HG03442 (cell line): ENCODE measurements around the gene ASB1.
A peak's percentile ranks its signal among the peaks of the same experiment; 100 is the strongest.

Source experiments
- ATAC-seq: cut with Tn5 transposase; IDR thresholded peaks from one replicate; pipeline ENCODE4 v1.9.1; 2021; ENCODE audit warnings: mild to moderate bottlenecking, moderate library complexity; ENCODE audit not compliant: unreplicated experiment

The ASB1 gene

DNA sequence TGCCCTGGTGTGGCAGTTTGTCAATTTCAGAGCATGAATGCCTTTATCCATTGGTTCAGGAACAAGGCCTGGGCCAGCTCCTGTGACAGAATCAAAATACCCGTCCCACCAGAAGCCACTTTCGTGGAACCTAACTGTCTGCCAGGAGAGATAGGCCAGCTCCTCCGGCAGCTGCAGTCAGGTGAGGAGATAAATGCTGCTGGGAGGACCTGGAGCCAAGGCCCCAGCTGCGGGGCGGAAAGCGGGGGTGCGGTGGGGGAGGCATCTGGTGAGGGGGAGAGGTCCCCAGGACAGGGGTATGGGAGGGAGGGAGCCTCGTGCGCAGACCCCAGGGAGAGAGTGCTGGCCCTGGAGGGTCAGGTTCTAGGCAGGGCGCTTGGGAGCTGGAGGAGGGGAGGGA lies 4.4 kb upstream of the ASB1 start:
- no peak for ATAC-seq

DNA sequence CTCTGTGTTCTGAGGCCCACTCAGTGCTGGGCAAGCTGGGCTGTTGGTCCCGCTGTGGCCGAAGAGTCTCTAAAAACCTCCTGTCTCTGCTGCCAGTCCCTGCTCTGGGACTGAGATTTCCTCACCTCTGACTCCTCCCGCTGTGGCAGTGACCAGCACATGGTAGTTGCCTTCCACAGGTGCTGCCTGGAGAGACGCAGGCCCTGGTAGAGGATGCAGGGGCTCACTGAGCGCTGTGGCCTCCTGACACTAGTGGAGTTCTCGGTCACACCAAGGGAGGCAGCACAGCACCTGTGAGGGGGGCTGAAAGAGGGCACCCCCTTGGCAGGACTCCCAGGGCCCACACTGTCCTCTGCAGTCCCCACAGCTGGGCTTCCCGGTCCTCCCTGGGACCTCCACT lies 3.8 kb upstream of the ASB1 start:
- ATAC-seq: no peak

DNA sequence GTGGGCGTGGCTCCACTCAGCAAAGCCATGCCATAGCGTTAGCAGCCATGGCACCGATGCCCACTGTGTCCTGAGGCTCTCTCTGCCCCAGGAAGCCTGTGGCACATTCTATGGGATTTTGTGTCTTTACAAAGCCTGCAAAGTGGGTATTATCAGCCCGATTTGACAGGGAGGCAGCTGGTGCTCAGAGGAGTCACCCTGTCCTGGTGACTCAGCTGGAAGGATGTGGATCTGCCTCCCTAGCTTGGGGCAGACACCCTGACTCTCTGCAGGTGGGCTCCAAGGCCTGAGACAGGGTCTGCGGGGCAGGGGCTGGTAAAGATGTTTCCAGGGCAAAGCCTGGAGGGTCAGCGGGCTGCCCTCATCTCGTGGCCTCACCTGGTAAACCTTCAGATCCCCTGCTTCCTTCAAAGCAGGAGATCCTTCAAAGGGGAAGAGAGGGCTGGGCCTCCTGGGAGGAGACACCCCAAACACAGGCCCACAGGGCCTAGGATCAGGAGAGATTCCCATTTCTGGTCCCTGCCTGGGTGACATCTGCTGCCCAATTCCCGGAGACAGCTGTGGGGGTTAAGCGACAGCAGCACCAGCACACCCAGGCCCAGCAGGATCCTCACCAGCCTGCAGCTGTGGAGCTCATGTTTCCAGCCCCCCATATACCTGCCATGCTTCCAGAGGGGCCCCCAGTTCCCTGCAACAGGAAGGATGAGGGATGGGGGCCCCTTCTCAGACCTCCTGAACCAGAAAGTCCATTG lies 3.0 kb upstream of the ASB1 start:
- ATAC-seq: no peak

DNA sequence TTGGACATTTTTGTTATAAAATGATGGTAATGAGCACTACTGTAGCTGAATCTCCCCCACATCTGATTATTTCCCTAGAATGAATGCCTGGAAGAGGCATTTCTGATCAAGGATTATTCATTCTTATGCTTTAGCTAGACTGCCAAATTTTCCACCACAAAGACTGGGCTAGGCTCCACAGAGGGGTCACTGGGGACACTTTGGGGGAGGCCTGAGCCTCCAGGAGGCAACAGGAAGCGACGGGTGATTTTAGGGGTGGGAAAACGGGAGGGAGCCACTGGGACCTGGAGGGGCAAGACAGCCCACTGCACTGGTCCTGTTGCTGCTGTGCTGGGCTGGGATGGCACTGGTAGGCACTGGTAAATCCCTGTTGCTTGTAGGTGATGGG lies 2.4 kb upstream of the ASB1 start:
- ATAC-seq: no peak

DNA sequence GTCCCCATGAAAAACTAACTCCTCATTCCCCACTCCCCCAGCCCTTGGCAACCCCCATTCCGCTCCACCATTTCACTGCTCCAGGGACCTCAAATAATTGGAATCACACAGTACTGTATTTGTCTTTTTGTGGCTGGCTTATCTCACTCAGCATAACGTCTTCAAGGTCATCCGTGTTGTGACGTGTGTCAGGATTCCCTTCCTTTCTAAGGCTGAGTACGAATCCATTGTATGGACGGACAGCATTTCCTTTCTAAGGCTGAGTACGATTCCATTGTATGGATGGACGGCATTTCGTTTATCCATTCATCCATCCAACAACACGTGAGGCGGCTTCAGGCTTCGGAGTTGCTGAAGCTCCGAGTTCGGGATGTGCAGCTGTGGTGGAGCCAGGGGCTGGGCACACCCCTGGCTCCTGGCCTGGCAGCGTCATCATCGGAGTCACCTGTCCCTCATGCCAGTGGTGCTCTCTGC lies 1.2 kb upstream of the ASB1 start:
- ATAC-seq: no peak

GRCh38 chr2:238425979-238426567 lies 654 bp upstream of the ASB1 start:
- ATAC-seq: peak; percentile 8

- ATAC-seq: peak; percentile 4
Observed at GRCh38 chr2:238427435-238428162, 872 bp downstream of the ASB1 start.

- no peak for ATAC-seq
Observed at GRCh38 chr2:238428866-238429265, 2.1 kb downstream of the ASB1 start.

GRCh38 chr2:238430781-238431180 lies 4.1 kb downstream of the ASB1 start:
- ATAC-seq: no peak

DNA sequence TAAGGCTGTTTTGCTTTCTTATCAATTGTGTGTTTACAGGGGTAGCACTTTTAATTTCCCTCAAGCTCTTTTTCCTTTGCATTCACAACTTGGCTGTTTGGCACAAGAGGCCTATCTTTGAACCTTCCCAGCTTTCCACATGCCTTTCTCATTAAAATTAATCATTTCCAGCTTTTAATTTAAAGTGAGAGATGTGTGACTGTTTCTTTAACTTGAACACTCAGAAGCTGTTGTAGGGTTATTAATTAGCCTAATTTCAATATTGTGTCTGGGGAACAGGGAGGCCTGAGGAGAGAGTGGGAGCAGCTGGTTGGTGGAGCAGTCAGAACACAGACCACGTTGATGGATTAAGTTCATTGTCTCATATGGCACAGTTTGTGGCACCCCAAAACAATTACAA lies 4.7 kb downstream of the ASB1 start:
- no peak for ATAC-seq

DNA sequence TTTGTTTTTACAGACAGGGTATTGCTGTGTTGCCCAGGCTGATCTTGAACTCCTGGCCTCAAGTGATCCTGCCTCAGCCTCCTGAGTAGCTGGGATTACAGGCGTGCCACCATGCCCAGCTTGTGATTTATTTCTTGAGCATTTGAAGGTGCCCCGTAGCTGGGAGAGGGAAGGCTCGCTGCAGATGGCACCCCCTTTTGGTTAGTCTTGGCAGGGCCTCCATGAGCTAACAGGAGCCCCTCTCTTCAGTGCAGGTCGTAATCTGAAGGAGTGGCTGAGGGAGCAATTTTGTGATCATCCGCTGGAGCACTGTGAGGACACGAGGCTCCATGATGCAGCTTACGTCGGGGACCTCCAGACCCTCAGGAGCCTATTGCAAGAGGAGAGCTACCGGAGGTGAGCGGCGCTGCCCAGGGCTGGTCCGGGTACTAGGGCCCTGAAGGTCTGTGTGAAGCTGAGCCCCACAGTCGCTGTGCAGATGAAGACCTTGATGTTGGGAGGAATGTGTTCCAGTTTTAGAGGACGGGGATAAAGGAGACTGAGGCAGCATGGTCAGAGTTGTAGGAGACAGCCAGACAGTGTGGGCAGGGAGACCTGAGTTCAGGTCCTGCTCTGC lies 6.7 kb downstream of the ASB1 start:
- no peak for ATAC-seq

DNA sequence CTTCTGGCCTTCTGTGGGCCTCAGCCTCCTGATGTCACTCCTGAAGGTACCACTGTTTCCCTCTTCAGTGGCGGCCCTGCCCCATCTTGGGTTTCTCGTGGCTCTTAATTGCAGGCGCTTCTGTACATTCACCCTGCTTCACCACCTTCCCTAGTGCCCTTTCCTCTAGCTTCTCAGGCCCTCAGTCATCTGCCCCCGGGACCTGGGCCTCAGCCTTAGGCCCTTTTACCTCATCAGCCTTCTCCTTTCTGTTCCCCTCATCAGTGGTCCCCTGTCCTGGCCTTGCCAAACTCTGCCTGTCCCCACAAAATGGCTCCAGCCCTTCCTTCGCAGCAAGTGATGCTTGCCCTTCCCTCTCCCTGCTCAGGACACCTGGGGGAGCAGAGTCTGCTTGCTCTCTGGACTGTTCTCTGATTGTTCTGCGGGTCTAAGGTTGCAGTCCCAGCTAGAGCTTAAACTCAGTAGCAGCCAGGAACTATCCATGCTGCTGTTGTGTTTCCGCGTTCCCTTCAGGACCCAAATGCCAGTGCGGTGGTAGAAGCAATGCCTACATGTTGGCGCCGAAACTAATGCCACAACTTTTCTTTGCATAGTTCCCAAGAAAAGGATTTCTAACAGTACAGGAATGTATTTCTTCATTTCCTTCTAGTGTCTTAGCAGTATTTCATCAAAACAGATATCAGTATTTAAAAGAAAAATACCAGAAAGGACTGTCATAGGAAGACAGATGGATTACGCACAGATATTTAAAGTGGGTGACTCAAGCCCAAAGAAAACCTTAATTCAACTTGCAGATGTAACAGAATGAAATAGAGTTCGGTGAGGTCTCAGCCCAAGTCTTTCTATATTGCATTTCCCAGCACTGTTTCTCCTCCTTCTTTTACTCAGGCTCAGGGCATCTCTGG lies 7.5 kb downstream of the ASB1 start:
- no peak for ATAC-seq

DNA sequence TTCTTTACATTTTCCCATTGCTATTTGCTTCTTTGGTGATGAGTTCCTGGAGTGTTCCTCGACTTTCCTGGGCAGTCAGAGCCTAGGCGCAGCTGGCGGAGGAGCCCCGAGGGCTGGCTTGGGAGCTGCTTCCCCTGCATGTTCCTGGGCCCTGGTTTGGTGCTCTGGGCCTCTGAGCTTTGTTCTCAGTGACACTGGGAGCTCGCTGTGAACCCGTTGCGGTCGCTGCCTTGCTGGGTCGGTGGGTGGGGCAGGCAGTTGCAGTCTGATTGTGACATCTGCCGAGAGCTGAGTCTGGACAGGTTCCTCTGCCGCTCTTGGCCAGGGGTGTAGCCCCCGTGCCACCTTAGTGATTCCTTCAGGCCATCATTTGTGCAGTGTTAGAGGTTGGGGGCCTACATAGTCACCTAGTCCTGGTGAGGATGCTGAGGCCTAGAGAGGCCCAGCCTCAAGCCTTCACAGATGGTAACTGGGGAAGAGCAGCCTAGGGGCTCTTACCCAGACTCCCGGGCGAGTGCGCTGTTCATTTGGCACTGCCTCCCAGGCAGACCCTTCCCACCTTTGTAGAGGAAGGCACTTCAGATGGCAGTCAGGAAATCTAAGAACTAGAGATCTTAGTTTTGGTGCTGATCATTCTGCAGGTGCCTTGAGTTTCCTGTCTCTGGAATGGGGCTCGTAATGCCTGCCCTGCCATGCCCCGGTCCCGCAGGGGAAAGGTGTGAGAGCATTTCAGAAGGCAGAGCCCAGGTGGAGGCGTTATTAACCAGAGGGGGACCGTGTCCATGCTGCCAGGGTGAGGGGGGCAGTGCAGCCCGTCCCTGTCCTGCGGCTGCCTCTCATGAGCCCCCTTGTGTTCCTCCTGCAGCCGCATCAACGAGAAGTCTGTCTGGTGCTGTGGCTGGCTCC lies 8.4 kb downstream of the ASB1 start:
- ATAC-seq: no peak

- ATAC-seq: no peak
Observed at GRCh38 chr2:238435752-238436096, 9.0 kb downstream of the ASB1 start.

GRCh38 chr2:238438856-238439849 lies 12.4 kb downstream of the ASB1 start:
- no peak for ATAC-seq

- no peak for ATAC-seq
Observed at GRCh38 chr2:238439917-238440316, 13.2 kb downstream of the ASB1 start.

- ATAC-seq: no peak
Observed at GRCh38 chr2:238440331-238440730, 13.6 kb downstream of the ASB1 start.

DNA sequence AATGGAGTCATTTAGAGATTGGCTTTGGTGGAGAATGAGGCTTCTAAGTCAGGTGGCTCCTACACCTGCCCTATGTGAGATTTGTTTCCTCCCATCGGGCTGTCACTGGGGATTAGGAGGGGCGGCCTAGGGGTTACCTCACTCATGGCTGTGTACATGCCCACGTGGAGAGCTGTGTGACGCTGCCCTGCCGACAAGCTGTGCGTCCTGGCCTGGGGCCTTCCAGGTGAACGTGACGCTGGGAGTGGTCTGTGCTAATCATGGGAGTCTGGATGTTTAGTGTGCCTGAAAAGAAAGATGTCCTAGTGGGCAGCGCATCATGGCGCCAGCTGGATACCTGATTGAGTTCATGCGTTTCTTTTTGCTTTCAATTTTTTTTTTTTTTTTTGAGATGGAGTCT lies 14.0 kb downstream of the ASB1 start:
- ATAC-seq: no peak
